AG09309 (cell line): ENCODE results near the gene H2AZ2.

Experiments used
- DNase-seq: peaks from one replicate; pipeline ENCODE4 v3.0.0-alpha.2; 2010; ENCODE audit warnings: low read depth
- H3K4me3 ChIP-seq: 2 replicates; pipeline ENCODE4 v1.5.1; 2011; ENCODE audit warnings: mild to moderate bottlenecking, low read depth, low read length, moderate library complexity; ENCODE audit not compliant: control insufficient read depth
- CTCF ChIP-seq: IDR thresholded peaks from 2 replicates; pipeline ENCODE4 v1.5.1; 2011; ENCODE audit warnings: mild to moderate bottlenecking, low read depth, low read length, inconsistent platforms; ENCODE audit not compliant: insufficient read depth, control insufficient read depth; ENCODE audit errors: missing control alignments

The H2AZ2 gene

GRCh38 chr7:44847920-44848634 lies at the start of gene H2AZ2:
TSS of gene H2AZ2 (minus strand) at chr7:44848087. CDS start at chr7:44847971, 116 bp downstream.
- TF ChIP-seq CTCF, result no peak
- H3K4me3 ChIP-seq, result peak within 1 kb of the TSS; percentile 70
- peak; percentile 99 for DNase-seq

GRCh38 chr7:44897309-44897708 lies 49.4 kb upstream of the H2AZ2 start:
- no peak overlapping the region for H3K4me3 ChIP-seq
- DNase-seq, result no peak
- TF ChIP-seq CTCF, result no peak

GRCh38 chr7:44894888-44895580 lies 47.1 kb upstream of the H2AZ2 start:
- TF ChIP-seq CTCF, result no peak
- no peak for DNase-seq
- no peak overlapping the region for H3K4me3 ChIP-seq

GRCh38 chr7:44893710-44894234 lies 45.9 kb upstream of the H2AZ2 start:
- no peak for TF ChIP-seq CTCF
- DNase-seq, result no peak
- H3K4me3 ChIP-seq, result no peak overlapping the region

- TF ChIP-seq CTCF, result no peak
- DNase-seq, result no peak
- H3K4me3 ChIP-seq, result no peak overlapping the region
Measured at GRCh38 chr7:44891791-44892190, 43.9 kb upstream of the H2AZ2 start.

GRCh38 chr7:44891372-44891771 lies 43.5 kb upstream of the H2AZ2 start:
- no peak overlapping the region for H3K4me3 ChIP-seq
- no peak for DNase-seq
- TF ChIP-seq CTCF, result no peak
